Measurements from ENCODE around the gene PDCD1LG2. TPM values are rescaled to one million over a fixed set of nuclear protein-coding genes. Genes with fewer than 3 reads are reported as not detected.
"Not testable (repeated sequence)": the region's sequence is repeated elsewhere in the genome, so short reads cannot be mapped to it uniquely, and the experiment has no call there.

The PDCD1LG2 gene
- total RNA-seq, 6 experiments from 2014 or later: 0.49 to 2.4 (median 1.1) TPM

DNA sequence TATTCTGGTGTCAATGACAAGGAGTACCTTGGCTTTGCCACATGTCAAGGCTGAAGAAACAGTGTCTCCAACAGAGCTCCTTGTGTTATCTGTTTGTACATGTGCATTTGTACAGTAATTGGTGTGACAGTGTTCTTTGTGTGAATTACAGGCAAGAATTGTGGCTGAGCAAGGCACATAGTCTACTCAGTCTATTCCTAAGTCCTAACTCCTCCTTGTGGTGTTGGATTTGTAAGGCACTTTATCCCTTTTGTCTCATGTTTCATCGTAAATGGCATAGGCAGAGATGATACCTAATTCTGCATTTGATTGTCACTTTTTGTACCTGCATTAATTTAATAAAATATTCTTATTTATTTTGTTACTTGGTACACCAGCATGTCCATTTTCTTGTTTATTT lies 40.2 kb upstream of the PDCD1LG2 start:
- Histone ChIP-seq H3K4me1 (no peaks in the 10 kb centered on the region), H3K27me3 (no peaks in the 10 kb centered on the region), H3K4me3 (no peak overlapping the region), H3K36me3 (peaks cover 0 to 7% (median 0%) of the 10 kb centered on the region in 4 donors), H3K9me3 (no peaks in the 10 kb centered on the region), H3K27ac (no peak overlapping the region)
- DNase-seq (no peak), ATAC-seq (no peak)
- TF ChIP-seq POLR2A (IDR thresholded peaks at IDR 0.05): no peak
- TF ChIP-seq, protein P1, sequence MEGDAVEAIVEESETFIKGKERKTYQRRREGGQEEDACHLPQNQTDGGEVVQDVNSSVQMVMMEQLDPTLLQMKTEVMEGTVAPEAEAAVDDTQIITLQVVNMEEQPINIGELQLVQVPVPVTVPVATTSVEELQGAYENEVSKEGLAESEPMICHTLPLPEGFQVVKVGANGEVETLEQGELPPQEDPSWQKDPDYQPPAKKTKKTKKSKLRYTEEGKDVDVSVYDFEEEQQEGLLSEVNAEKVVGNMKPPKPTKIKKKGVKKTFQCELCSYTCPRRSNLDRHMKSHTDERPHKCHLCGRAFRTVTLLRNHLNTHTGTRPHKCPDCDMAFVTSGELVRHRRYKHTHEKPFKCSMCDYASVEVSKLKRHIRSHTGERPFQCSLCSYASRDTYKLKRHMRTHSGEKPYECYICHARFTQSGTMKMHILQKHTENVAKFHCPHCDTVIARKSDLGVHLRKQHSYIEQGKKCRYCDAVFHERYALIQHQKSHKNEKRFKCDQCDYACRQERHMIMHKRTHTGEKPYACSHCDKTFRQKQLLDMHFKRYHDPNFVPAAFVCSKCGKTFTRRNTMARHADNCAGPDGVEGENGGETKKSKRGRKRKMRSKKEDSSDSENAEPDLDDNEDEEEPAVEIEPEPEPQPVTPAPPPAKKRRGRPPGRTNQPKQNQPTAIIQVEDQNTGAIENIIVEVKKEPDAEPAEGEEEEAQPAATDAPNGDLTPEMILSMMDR (IDR thresholded peaks at IDR 0.05): no peak
- WGBS (ENCODE audit: insufficient coverage, low coverage, low lambda C conversion rate, missing lambda C conversion rate): 100% methylated on average over 1 of the region's 1 CpG
- intact Hi-C loops (cut with DNase I): no loop called here

DNA sequence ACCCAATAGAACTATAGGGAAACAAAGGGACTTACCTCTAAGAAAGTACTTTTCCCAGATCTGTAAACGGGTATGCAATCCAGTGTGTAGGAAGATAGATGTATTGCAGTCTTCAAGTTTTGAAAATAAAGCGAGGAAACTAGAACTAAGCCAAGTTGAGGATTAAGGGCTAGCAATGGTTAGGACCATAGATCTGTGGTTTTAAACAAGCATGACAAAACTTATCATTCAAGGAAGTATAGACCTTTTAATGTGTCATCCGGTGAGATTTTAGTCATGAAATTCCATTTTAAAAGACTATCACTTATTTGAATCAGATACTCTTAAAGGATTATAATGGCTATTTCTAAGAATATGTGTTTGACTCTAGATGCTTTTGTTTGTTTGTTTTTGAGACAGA lies 39.5 kb upstream of the PDCD1LG2 start:
- 95% methylated on average over 3 of the region's 3 CpGs for WGBS (ENCODE audit: insufficient coverage, low coverage, low lambda C conversion rate, missing lambda C conversion rate)
- H3K4me3 ChIP-seq: no peak overlapping the region
- no peak overlapping the region for H3K27ac ChIP-seq
- ATAC-seq (no peak), DNase-seq (no peak)
- H3K4me1 ChIP-seq: no peaks in the 10 kb centered on the region
- TF ChIP-seq, protein P1 (IDR thresholded peaks at IDR 0.05): no peak
- TF ChIP-seq POLR2A (IDR thresholded peaks at IDR 0.05): no peak
- intact Hi-C loops (cut with DNase I): no loop called here
- H3K36me3 ChIP-seq: peaks cover 0 to 7% (median 0%) of the 10 kb centered on the region in 4 donors
- no peaks in the 10 kb centered on the region for H3K9me3 ChIP-seq
- no peaks in the 10 kb centered on the region for H3K27me3 ChIP-seq

DNA sequence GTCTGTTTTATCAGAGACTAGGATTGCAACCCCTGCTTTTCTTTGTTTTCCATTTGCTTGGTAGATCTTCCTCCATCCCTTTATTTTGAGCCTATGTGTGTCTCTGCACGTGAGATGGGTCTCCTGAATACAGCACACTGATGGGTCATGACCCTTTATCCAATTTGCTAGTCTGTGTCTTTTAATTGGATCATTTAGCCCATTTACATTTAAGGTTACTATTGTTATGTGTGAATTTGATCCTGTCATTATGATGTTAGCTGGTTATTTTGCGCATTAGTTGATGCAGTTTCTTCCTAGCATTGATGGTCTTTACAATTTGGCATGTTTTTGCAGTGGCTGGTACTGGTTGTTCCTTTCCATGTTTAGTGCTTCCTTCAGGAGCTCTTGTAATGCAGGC lies 34.7 kb upstream of the PDCD1LG2 start:
- H3K4me1 ChIP-seq; ATAC-seq; H3K4me3 ChIP-seq; DNase-seq; H3K27ac ChIP-seq; intact Hi-C loops (cut with DNase I); H3K27me3 ChIP-seq; H3K36me3 ChIP-seq; H3K9me3 ChIP-seq: not testable (repeated sequence)
- WGBS (ENCODE audit: insufficient coverage, low coverage, low lambda C conversion rate, missing lambda C conversion rate): 66% methylated on average over 2 of the region's 2 CpGs

DNA sequence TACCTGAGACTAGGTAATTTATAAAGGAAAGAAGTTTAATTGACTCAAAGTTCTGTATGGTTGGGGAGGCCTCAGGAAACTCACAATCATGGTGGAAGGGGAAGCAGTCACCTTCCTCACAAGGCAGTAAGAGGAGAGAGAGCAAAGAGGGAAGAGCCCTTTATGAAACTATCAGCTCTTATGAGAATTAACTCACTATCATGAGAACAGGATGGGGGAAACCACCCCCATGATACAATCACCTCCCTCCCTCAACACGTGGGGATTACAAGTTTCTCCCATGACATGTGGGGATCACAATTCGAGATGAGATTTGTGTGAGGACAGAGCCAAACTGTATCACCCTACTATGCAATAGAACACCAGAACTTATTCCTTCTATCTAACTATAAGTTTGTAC lies 32.1 kb upstream of the PDCD1LG2 start:
- intact Hi-C loops (cut with DNase I): no loop called here
- 29% methylated on average over 1 of the region's 2 CpGs for WGBS (ENCODE audit: insufficient coverage, low coverage, low lambda C conversion rate, missing lambda C conversion rate)
- H3K4me3 ChIP-seq: no peak overlapping the region
- no peaks in the 10 kb centered on the region for H3K36me3 ChIP-seq
- no peak for DNase-seq
- no peaks in the 10 kb centered on the region for H3K9me3 ChIP-seq
- TF ChIP-seq, protein P1 (IDR thresholded peaks at IDR 0.05): no peak
- TF ChIP-seq POLR2A (IDR thresholded peaks at IDR 0.05): no peak
- no peaks in the 10 kb centered on the region for H3K27me3 ChIP-seq
- H3K27ac ChIP-seq: no peak overlapping the region
- ATAC-seq: peak in 1 of 4 donors; percentile 28
- H3K4me1 ChIP-seq: no peaks in the 10 kb centered on the region

DNA sequence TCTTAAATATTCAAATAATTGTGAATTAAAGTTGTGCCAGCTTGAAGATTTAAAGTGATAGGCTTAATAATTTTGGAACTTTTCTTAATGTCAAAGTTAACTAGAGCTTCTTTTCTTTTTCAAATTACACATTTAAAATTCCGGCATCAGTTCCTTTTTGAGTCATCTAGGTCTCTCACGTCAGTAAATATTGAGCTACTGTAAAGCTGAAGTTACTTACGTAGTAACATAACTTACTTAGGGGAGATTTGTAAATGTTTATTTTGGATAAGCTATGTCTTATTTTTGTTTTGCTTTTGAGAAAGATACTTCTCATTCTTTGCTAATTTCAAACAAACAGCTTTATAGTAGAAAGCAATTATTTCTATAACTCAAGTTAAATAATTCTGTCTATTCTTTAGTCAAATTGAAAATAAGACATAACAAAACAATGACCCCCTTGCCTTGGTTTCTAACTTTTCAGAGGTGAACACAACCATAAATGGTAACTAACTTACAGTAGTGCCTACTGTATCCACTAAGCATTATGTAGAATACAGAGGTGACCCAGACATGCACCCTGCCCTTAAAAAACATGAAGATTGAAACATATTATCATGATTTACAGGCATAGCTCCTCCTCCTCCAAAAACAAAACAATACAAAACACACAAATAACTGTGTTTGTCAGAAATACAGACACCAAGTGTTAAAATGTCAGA lies 30.2 kb upstream of the PDCD1LG2 start:
- H3K4me1 ChIP-seq: no peaks in the 10 kb centered on the region
- WGBS (ENCODE audit: insufficient coverage, low coverage, low lambda C conversion rate, missing lambda C conversion rate): 64% methylated on average over 3 of the region's 3 CpGs
- H3K4me3 ChIP-seq: no peak overlapping the region
- H3K9me3 ChIP-seq: no peaks in the 10 kb centered on the region
- H3K27ac ChIP-seq: no peak overlapping the region
- no peaks in the 10 kb centered on the region for H3K36me3 ChIP-seq
- no peaks in the 10 kb centered on the region for H3K27me3 ChIP-seq
- no peak for DNase-seq
- ATAC-seq: no peak
- no peak for TF ChIP-seq POLR2A (IDR thresholded peaks at IDR 0.05)
- TF ChIP-seq, protein P1 (IDR thresholded peaks at IDR 0.05): no peak
- intact Hi-C loops (cut with DNase I): no loop called here

Measured in right lobe of liver (tissue), 6 donors.